ENCODE results near the gene LIN9.

Gene LIN9

DNA sequence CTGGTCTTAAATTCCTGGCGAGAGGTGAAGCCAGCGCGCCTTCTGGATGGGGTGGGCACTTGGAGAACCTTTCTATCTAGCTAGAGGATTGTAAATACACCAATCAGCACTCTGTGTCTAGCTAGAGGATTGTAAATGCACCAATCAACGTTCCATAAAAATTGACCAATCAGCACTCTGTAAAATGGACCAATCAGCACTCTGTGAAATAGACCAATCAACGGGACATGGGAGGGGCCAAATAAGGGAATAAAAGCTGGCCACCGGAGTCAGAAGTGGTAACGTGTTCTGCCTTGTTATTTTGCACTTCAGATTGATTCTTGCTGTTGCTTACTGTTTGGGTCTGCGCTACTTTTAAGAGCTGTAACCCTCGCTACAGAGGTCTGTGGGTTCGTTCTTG, 12.0 kb upstream of the LIN9 start:
- no peak for DNase-seq

GRCh38 chr1:226318471-226318870, 9.5 kb upstream of the LIN9 start:
- DNase-seq, result no peak

DNA sequence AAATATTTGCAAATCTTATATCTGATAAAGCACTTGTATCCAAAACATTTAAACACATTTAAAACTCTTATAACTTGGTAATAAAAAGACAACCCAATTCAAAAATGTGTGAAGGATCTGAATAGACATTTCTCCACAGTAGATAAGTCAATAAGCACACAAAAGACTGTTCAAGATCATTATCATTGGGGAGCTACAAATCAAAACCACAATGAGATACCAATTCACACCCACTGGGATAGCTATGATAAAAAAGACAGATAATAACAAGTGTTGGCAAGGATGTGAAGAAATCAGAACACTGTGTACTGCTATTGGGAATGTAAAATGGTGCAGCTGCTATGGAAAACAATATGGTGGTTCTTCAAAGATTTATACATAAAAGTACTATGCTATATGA, 5.1 kb upstream of the LIN9 start:
- DNase-seq, result no peak

GRCh38 chr1:226312065-226312464, 3.1 kb upstream of the LIN9 start:
- no peak for DNase-seq

- no peak for DNase-seq
These were observed 2.4 kb upstream of the LIN9 start for GRCh38 chr1:226311376-226311775.

GRCh38 chr1:226310637-226311195, 1.8 kb upstream of the LIN9 start:
- no peak for DNase-seq

- no peak for DNase-seq
These were observed 1.2 kb upstream of the LIN9 start for GRCh38 chr1:226310245-226310540.

GRCh38 chr1:226309398-226310244, 657 bp upstream of the LIN9 start:
- DNase-seq, result peak; percentile 3

GRCh38 chr1:226308166-226308722, 720 bp downstream of the LIN9 start:
- DNase-seq, result no peak

DNA sequence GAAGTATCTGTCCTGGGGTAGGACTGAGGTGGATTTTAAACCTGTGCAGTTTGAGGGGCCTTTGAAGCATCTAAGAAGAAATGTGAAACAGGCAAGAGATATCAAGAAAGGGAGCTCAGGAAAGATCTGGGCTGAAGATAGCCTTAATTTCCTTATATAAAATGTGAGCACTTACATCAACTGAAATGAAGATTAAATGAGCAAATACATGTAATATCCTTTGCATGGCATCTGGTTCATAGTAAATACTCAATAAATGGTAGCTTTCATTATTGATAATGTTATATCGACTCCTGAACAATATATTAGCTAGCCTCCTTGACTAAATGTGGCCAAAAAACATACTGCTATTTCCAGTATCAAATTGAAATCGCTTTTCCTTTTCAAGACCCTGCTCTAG, 2.5 kb downstream of the LIN9 start:
- DNase-seq, result no peak

DNA sequence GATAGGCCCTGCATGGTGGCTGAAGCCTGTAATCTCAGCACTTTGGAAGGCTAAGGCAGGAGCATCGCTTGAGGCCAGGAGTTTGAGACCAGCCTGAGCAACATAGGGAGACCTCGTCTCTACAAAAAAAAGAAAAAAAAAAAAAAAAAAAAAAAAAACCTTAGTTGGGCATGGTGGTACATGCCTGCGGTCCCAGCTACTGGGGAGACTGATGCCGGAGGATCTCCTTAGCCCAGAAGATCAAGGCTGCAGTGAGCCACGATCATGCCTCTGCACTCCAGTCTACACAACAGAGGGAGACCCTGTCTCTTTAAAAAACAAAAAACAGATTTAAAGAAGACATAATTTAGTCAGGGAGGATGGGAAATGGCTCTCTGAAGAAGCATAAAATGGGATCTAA, 3.8 kb downstream of the LIN9 start:
- no peak for DNase-seq

DNA sequence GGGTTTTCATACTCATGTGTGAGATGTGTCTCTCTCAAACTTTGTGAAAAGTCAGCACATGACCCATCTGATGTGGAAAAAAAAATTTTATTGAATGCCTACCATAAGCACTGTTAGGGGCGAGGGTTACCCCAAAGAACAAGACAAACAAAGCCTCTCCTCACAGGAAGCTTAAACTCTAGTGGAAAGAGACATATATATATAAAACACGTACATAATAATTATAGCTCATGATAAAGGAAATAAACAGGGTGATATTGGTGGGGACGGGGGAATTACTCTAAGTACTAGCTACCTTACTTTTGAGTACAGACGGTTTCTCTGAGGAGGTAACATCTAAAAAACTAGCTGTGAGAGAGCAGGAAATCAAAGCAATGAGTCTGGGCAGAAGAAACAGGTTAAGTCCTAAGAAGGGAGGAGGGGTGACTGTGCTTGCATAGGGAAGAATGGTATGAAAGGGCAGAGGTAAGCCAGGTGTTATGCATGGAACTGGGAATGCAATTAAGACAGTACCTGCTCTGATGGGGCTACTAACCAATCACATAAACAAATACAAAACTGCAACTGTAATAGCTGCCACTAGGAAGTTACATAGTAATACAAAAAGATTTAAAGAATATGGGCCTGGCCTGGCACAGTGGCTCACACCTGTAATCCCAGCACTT, 4.5 kb downstream of the LIN9 start:
- no peak for DNase-seq

GRCh38 chr1:226302731-226303130, 6.2 kb downstream of the LIN9 start:
- no peak for DNase-seq

DNA sequence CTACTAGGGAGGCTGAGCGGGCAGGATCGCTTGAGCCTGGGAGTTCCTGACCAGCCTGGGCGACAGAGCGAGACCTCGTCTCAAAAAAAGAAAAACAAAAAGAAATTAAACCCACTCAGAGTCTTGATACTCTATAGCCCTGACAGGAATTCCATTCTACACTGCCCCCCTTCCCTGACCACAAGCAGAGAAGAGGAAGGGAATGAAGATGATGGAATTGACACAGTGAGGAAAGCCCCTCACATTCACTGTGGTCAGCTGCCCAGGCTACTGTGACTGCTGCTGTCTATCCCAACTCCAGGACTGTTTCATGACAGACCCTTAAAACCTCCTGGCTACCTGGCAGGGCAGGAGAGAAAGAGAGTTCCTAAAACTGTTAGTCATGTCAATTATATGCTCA, 12.1 kb downstream of the LIN9 start:
- DNase-seq, result no peak

- no peak for DNase-seq
These were observed 15.4 kb downstream of the LIN9 start for GRCh38 chr1:226293553-226293920.

DNA sequence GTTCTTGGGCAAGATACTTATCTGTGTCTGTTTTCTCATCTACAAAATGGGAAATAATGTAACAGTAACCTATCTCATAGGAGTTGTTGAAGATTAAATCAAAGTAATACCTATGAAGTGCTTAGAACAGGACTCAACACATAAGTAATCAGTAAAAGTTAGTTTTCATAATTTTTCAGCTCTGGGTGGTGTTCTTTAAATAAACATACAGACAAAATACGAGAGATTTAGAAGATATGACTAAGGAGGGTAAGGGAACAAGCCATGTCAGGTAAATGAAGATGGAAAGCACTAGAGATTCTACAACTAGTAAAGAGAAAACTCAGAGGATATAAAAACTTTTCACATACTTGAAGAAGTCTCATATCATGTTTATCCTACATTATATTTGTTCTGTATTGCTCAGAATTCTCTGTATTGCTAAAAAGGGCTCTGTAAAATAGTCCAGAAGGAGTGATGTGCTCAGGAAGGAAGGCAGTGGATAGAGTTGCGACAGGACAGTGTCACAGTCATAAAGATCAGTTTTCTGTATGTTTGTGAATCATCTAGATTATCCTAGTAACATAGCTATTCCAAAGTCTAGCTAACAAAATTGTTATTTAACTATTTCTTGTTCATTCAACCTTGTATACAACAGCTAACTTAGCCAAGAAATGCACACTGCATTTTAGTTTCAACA, 16.0 kb downstream of the LIN9 start:
- no peak for DNase-seq

DNA sequence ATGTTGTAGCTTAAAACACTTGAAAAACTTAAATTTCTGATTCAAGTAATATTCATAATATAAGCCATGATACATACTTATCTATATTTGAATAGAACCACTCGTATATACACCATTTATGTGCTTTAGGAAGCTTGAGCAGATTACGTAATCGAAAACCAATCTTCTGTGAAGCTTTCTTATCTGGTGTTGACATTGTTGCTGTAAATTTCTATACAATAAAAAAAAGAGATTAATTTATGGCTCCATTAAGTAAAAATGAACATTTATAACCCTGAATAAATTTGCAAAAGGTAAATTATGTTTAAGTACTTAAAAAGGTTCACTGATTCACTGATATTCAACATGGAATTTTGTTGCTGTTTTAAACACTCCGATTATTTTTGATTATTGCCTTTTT, 21.4 kb downstream of the LIN9 start:
- DNase-seq, result no peak

DNA sequence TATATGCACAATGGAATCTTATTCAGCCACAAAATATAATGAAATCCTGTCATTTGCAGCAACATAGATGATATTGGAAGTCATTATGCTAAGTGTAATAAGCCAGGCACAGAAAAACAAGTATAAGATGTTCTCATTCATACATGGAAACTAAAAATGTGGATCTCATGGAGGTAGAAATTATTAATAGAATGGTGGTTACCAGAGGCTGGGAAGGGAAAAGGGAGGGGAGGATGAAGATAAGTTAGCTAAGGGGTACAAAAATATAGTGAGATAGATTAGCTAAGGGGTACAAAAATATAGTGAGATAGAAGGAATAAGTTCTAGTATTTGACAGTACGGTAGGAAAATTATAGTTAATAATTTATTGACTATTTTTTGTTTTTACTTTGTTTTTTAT, 27.9 kb downstream of the LIN9 start:
- DNase-seq, result no peak

- DNase-seq, result no peak
These were observed 29.5 kb downstream of the LIN9 start for GRCh38 chr1:226279498-226279897.

- no peak for DNase-seq
These were observed 31.1 kb downstream of the LIN9 start for GRCh38 chr1:226277897-226278296.

GRCh38 chr1:226276987-226277386, 32.0 kb downstream of the LIN9 start:
- DNase-seq, result no peak

GRCh38 chr1:226276077-226276682, 32.8 kb downstream of the LIN9 start:
- DNase-seq, result no peak

GRCh38 chr1:226274138-226274537, 34.8 kb downstream of the LIN9 start:
- DNase-seq, result no peak

Measured in fibroblast of skin of abdomen (primary cell).